H54 (cell line): ENCODE results near the gene RASD1.
A peak's percentile ranks its signal among the peaks of the same experiment; 100 is the strongest.
"Not testable (repeated sequence)": the region's sequence is repeated elsewhere in the genome, so short reads cannot be mapped to it uniquely, and the experiment has no call there.

Source experiments
- DNase-seq: peaks from one replicate; pipeline ENCODE4 v3.0.0; 2011; ENCODE audit warnings: low spot score, mixed read lengths; ENCODE audit not compliant: insufficient read length
- FAIRE-seq: peaks from 3 replicates; lab custom pipeline; 2011; peaks lifted over from hg19 to GRCh38; lab: Jason Lieb, UNC
- POLR2A ChIP-seq: IDR thresholded peaks from 2 replicates; pipeline ENCODE4 v1.6.1; 2011; ENCODE audit warnings: low read depth, mild to moderate bottlenecking, low read length

Gene RASD1

DNA sequence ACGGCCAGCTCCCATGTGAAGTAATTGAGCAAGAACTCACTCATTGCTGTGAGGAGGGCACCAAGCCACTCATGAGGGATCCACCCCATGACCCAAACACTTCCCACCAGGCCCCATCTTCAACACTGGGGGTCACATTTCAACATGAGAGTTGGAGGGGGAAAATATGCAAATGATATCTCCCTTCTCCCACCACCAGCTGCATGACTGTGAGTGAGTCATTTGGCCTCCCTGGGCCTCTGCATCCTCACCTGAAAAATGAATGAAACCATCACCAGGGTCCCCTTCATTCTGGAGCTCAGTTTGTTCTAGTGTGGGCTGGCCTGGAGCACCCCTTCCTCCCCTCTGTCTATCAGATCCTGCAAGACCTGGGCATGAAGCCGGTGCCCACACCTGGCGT, 26.2 kb downstream of the RASD1 start:
- no peak for DNase-seq
- FAIRE-seq, result no peak
- TF ChIP-seq POLR2A, result no peak

DNA sequence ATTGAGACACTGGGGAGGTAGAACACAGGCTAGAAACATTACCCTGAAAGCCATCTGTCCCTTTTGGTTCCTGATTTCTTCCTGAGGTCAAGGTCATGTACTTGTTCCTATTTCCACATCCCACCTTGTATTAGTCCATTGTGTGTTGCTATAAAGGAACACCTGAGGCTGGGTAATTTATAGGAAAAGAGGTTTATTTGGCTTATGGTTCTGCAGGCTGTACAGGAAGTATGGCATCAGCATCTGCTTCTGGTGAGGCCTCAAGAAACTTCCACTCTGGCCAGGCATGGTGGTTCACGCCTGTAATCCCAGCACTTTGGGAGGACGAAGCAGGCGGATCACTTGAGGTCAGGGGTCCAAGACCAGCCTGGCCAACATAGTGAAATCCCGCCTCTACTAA, 26.8 kb downstream of the RASD1 start:
- TF ChIP-seq POLR2A, result no peak
- DNase-seq (no peak), FAIRE-seq (no peak)

DNA sequence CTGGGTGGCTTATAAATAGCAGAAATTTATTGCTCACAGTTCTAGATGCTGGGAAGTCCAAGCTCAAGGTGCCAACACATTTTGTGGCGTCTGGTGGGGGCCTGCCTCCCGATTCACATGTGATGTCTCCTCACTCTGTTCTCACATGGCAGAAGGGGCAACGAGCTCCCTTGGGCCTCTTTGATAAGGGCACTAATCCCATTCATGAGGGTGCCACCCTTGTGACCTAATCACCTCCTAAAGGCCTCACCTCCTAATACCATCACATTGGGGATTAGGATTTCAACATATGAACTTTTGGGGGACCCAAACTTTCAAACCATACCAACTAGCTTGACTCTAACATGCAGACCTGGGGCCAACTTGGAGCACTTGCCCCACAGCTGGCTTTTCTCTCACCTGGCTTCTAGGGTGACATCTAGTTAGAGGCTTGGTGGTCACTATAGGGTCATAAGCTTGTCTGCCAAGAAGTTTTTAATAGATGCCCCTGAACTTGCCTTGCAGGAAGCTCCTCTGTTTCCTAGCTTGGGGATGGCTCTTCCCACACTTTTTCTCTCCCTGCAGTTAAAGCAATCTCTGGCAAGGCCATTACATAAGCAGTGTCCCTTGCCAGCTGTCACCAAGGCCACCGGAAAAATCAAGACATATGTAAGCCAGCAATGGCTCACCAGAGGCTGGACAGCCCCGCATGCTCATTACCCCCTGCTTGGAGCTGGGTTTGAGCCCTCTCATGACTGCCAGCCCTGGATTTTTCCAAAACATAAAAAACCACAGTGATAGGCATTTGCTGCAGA, 27.8 kb downstream of the RASD1 start:
- no peak for FAIRE-seq
- DNase-seq, result no peak
- TF ChIP-seq POLR2A, result no peak

- DNase-seq (peak; percentile 35), FAIRE-seq (no peak)
- TF ChIP-seq POLR2A, result no peak
Measured at GRCh38 chr17:17467720-17468119, 28.5 kb downstream of the RASD1 start.

- no peak for TF ChIP-seq POLR2A
- no peak for DNase-seq
- no peak for FAIRE-seq
Measured at GRCh38 chr17:17467016-17467415, 29.2 kb downstream of the RASD1 start.

- DNase-seq (no peak), FAIRE-seq (no peak)
- no peak for TF ChIP-seq POLR2A
Measured at GRCh38 chr17:17466511-17466910, 29.7 kb downstream of the RASD1 start.

DNA sequence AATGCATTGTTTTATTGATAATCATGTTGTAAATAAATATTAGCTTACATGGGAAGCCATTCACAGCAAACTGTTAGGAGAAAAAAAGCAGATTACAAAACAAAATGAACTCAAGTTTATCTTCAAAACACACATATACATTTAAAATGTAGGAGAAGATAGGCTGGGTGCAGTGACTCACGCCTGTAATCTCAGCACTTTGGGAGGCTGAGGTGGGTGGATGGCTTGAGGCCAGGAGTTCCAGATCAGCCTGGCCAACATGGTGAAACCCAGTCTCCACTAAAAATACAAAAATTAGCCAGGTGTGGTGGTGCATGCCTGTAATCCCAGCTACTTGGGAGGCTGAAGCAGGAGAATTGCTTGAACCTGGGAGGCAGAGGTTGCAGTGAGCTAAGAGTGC, 30.3 kb downstream of the RASD1 start:
- DNase-seq, FAIRE-seq: not testable (repeated sequence)

GRCh38 chr17:17463821-17464220, 32.4 kb downstream of the RASD1 start:
- no peak for DNase-seq
- no peak for TF ChIP-seq POLR2A
- FAIRE-seq, result no peak

- no peak for TF ChIP-seq POLR2A
- DNase-seq, result no peak
- no peak for FAIRE-seq
Measured at GRCh38 chr17:17462048-17462824, 34.0 kb downstream of the RASD1 start.

GRCh38 chr17:17460038-17460437, 36.2 kb downstream of the RASD1 start:
- no peak for DNase-seq
- no peak for FAIRE-seq
- TF ChIP-seq POLR2A, result no peak

DNA sequence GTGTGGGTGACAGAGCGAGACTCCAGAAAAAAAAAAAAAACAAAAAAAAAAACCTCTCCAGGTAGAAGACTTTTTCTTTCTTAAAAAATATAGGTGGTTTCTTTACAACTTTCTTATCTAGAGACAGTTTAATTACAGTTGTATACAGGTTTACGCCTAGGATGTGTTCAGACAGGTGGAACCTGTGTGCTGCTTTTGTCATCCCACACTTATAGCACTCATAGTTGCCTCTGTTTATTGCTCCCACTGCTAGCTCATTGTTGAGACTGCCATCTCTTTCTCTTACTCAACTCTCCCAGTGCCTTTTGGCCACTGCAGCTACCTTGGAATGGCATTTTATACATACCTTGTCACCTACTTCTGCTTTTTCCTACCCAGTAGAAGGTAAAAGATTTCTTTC, 38.5 kb downstream of the RASD1 start:
- FAIRE-seq, result no peak
- TF ChIP-seq POLR2A, result no peak
- no peak for DNase-seq

DNA sequence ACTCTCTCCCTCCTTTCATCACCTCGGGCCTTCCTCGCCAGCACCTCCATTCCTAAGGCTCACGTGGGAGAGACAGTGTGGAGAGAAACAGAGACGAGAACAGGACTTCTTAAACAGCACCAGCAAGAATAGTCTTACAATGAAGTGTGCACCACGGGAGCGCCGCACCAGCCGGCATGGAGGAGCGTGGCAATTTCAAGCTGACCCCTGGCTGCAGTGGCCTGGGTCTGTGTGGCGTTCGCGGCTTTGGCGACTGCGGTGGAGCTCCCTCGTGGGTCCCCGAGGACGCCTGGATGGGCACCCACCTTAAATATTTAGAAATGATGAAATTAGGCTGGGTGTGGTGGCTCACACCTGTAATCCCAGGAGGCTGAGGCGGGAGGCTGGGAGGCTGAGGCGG, 39.9 kb downstream of the RASD1 start:
- no peak for TF ChIP-seq POLR2A
- no peak for FAIRE-seq
- DNase-seq, result no peak

DNA sequence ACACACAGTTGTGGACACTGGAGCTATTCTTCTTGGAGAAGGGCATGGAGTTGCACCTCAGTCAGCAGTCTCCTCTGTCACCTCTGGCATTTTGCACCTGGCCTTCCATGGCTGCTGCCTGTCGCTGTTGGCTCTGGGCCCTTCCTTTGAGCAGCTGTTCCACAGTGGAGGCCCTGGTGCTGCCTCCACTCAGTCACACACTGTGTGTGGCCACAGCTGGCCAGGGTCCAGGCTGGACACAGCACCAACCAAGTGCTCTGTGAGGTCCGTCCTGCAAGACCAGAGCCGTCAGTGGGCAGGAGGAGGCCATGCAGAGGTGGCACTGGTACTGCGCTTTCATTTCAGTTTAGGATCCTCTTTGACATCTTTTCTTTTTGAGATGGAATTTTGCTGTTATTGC, 41.0 kb downstream of the RASD1 start:
- no peak for FAIRE-seq
- no peak for TF ChIP-seq POLR2A
- no peak for DNase-seq

GRCh38 chr17:17454700-17455099, 41.5 kb downstream of the RASD1 start:
- not testable (repeated sequence) for DNase-seq, FAIRE-seq

GRCh38 chr17:17454276-17454675, 41.9 kb downstream of the RASD1 start:
- no peak for FAIRE-seq
- TF ChIP-seq POLR2A, result no peak
- no peak for DNase-seq
